BLaER1 (cell line): Measurements from ENCODE around the gene MON1B.

ENCODE experiments used
- H3K27ac ChIP-seq: shearing (Covaris generic); formaldehyde crosslinking; 2 replicates; pipeline ENCODE4 v1.8.1; 2022
- H3K27me3 ChIP-seq: shearing (Covaris generic); formaldehyde crosslinking; 2 replicates; pipeline ENCODE4 v1.8.1; 2022
- H3K36me3 ChIP-seq: shearing (Covaris generic); formaldehyde crosslinking; 2 replicates; pipeline ENCODE4 v1.8.1; 2022
- H3K4me1 ChIP-seq: shearing (Covaris generic); formaldehyde crosslinking; 2 replicates; pipeline ENCODE4 v1.8.1; 2022
- H3K4me2 ChIP-seq: shearing (Covaris generic); formaldehyde crosslinking; 2 replicates; pipeline ENCODE4 v1.8.1; 2022
- H3K4me3 ChIP-seq: shearing (Covaris generic); formaldehyde crosslinking; 2 replicates; pipeline ENCODE4 v1.8.1; 2022
- H3K9ac ChIP-seq: shearing (Covaris generic); formaldehyde crosslinking; 2 replicates; pipeline ENCODE4 v1.8.1; 2022
- H3K9me3 ChIP-seq: shearing (Covaris generic); formaldehyde crosslinking; 2 replicates; pipeline ENCODE4 v1.8.1; 2022
- H4K20me1 ChIP-seq: shearing (Covaris generic); formaldehyde crosslinking; 2 replicates; pipeline ENCODE4 v1.8.1; 2022
- Cebpa-rat ChIP-seq: shearing (Covaris generic); IDR thresholded peaks from 2 replicates; pipeline ENCODE4 v1.8.1; 2022

Gene MON1B

GRCh38 chr16:77194295-77195231, 3.6 kb downstream of the MON1B start:
- no peaks in the 10 kb centered on the region for H3K9me3 ChIP-seq
- no peak for TF ChIP-seq Cebpa-rat
- H4K20me1 ChIP-seq, result peaks cover 48% of the 10 kb centered on the region
- H3K9ac ChIP-seq, result no peak overlapping the region
- no peaks in the 10 kb centered on the region for H3K27me3 ChIP-seq
- H3K4me2 ChIP-seq, result no peak overlapping the region
- H3K27ac ChIP-seq, result no peak overlapping the region
- no peak overlapping the region for H3K4me3 ChIP-seq
- H3K36me3 ChIP-seq, result peaks cover 71% of the 10 kb centered on the region
- H3K4me1 ChIP-seq, result peaks cover 18% of the 10 kb centered on the region

- no peak overlapping the region for H3K4me2 ChIP-seq
- TF ChIP-seq Cebpa-rat, result no peak
- H3K4me3 ChIP-seq, result no peak overlapping the region
- H3K27me3 ChIP-seq, result no peaks in the 10 kb centered on the region
- no peaks in the 10 kb centered on the region for H3K9me3 ChIP-seq
- peaks cover 13% of the 10 kb centered on the region for H3K4me1 ChIP-seq
- H4K20me1 ChIP-seq, result peaks cover 48% of the 10 kb centered on the region
- peaks cover 77% of the 10 kb centered on the region for H3K36me3 ChIP-seq
- H3K9ac ChIP-seq, result no peak overlapping the region
- H3K27ac ChIP-seq, result no peak overlapping the region
Observed at GRCh38 chr16:77195411-77195810, 4.4 kb downstream of the MON1B start.

DNA sequence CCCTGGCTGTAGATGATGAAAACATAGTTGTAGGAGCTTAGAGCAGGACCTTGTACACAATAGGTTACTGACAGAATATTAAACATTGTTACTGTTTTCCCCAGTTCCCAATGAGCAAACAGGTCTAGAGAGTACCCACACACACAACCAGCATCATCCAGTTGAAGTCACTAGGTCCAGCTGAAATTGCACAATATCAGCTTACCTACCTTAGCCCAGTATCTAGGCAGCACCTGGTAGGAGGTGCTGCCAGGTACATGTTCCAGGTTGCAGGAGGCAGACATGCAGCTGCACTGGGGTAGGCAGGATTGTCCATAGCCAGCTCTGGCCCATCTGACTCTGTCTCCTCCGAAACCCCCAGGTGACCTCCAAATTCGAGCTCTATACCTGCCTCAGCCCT, 6.8 kb downstream of the MON1B start:
- peaks cover 85% of the 10 kb centered on the region for H3K36me3 ChIP-seq
- peaks cover 48% of the 10 kb centered on the region for H4K20me1 ChIP-seq
- H3K4me1 ChIP-seq, result peaks cover 2% of the 10 kb centered on the region
- no peak overlapping the region for H3K4me2 ChIP-seq
- no peak for TF ChIP-seq Cebpa-rat
- no peak overlapping the region for H3K9ac ChIP-seq
- H3K27ac ChIP-seq, result no peak overlapping the region
- no peak overlapping the region for H3K4me3 ChIP-seq
- no peaks in the 10 kb centered on the region for H3K9me3 ChIP-seq
- H3K27me3 ChIP-seq, result no peaks in the 10 kb centered on the region

- H3K4me2 ChIP-seq, result no peak within 1 kb of the TSS
- H3K27ac ChIP-seq, result no peak within 1 kb of the TSS
- H3K9ac ChIP-seq, result no peak within 1 kb of the TSS
- peaks cover 36% of the 10 kb centered on the region for H4K20me1 ChIP-seq
- no peaks in the 10 kb centered on the region for H3K4me1 ChIP-seq
- no peak for TF ChIP-seq Cebpa-rat
- no peak within 1 kb of the TSS for H3K4me3 ChIP-seq
- H3K9me3 ChIP-seq, result no peaks in the 10 kb centered on the region
- H3K27me3 ChIP-seq, result no peaks in the 10 kb centered on the region
- peaks cover 70% of the 10 kb centered on the region for H3K36me3 ChIP-seq
Observed at GRCh38 chr16:77199211-77199610, 8.2 kb downstream of the MON1B start, which contains the start of gene SYCE1L. Gene SYCE1L (plus strand): TSS chr16:77199408. CDS start chr16:77199452, 44 bp downstream.

- no peak for TF ChIP-seq Cebpa-rat
- H3K27me3 ChIP-seq, result no peaks in the 10 kb centered on the region
- peaks cover under 1% of the 10 kb centered on the region; the same call in 1 of the 2 replicates for H3K36me3 ChIP-seq
- H3K9ac ChIP-seq, result no peak overlapping the region
- H3K4me1 ChIP-seq, result peaks cover 10% of the 10 kb centered on the region
- 0 out of 2 replicates have a peak overlapping the region, but pooled peaks have one; percentile 3 for H3K4me2 ChIP-seq
- H3K27ac ChIP-seq, result no peak overlapping the region
- no peaks in the 10 kb centered on the region for H3K9me3 ChIP-seq
- no peak overlapping the region for H3K4me3 ChIP-seq
- no peaks in the 10 kb centered on the region for H4K20me1 ChIP-seq
Observed at GRCh38 chr16:77206533-77206932, 15.5 kb downstream of the MON1B start.

GRCh38 chr16:77207030-77207429, 16.0 kb downstream of the MON1B start:
- no peaks in the 10 kb centered on the region for H3K36me3 ChIP-seq
- no peak overlapping the region for H3K4me2 ChIP-seq
- no peaks in the 10 kb centered on the region for H3K9me3 ChIP-seq

DNA sequence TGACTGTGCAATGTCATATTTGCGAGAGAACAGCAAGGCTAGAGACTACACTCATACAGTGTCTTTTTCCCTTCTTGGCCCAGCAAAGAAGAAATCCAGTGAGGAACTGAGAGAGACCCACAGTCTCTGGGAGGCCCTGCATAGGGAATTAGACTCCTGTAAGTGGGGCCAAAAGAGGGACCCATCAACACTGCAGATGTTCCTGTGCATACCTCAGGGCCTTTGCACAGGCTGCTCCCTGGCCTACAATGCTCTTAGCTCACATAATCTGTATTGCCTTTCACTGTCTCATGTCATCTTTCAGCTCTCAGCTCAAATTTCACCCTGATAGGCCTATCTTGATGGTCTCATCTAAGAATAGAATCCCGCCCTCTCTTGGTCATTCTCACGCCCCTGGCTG, 17.4 kb downstream of the MON1B start:
- Histone ChIP-seq H3K4me2 (no peak overlapping the region), H3K4me1 (peaks cover 18% of the 10 kb centered on the region), H3K9me3 (no peaks in the 10 kb centered on the region), H4K20me1 (peaks cover 4% of the 10 kb centered on the region), H3K4me3 (no peak overlapping the region), H3K36me3 (no peaks in the 10 kb centered on the region), H3K27ac (no peak overlapping the region), H3K27me3 (no peaks in the 10 kb centered on the region), H3K9ac (no peak overlapping the region)
- TF ChIP-seq Cebpa-rat, result no peak

More at GRCh38 chr16:77207030-77207429, 16.0 kb downstream of the MON1B start:
- no peak overlapping the region for H3K9ac ChIP-seq
- no peak for TF ChIP-seq Cebpa-rat
- H3K4me1 ChIP-seq, result peaks cover 14% of the 10 kb centered on the region
- H4K20me1 ChIP-seq, result no peaks in the 10 kb centered on the region
- no peaks in the 10 kb centered on the region for H3K27me3 ChIP-seq
- H3K4me3 ChIP-seq, result no peak overlapping the region
- H3K27ac ChIP-seq, result no peak overlapping the region

- H4K20me1 ChIP-seq, result peaks cover 8% of the 10 kb centered on the region
- H3K36me3 ChIP-seq, result no peaks in the 10 kb centered on the region
- peak overlapping the region; percentile 91 for H3K9ac ChIP-seq
- no peaks in the 10 kb centered on the region for H3K9me3 ChIP-seq
- peaks cover 24% of the 10 kb centered on the region for H3K4me1 ChIP-seq
- no peaks in the 10 kb centered on the region for H3K27me3 ChIP-seq
- peak overlapping the region; percentile 88 for H3K4me3 ChIP-seq
- TF ChIP-seq Cebpa-rat, result no peak
- H3K4me2 ChIP-seq, result peak overlapping the region; percentile 84
- peak overlapping the region; percentile 94 for H3K27ac ChIP-seq
Observed at GRCh38 chr16:77211880-77212740, 21.1 kb downstream of the MON1B start.

DNA sequence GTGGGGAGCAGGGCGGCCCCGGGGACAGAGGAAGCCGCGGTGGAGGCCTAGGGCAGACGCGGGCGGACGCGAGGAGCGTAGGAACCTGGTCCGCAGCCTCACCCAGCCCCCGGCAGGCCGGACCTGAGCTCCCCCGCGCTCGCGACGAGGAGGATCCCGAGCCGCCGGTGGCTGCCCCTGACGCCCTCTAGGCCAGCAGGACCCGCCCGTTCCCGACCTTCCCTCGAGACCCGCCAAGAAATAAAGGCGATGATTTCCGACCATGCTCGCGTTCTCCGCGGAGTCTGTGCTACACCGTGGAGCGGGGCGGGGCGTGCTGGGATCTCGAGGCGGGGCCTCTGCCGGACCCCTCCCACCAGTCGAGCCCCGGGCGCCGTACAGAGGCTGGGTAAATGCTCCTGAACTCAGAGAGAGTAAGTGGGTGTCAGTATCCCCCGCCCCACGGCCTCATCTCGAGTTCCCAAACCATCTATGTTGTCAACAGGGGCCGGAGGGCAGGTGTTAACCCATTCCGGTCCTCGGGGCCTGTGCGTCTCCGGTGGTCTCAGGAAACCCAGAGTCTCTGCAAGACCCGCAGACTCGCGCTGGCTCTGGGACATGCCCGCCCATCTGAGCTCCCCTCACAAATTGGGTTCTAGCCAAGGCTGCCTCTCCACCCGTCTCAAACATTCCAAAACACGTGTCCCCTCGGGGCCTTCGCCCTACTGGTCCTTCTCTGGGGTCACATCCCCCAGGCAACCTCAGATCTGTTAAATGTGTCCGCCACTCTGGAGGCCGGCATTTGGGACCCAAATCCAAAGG, 22.0 kb downstream of the MON1B start:
- Histone ChIP-seq H4K20me1 (peaks cover 8% of the 10 kb centered on the region), H3K4me2 (peak overlapping the region; percentile 84), H3K4me3 (peak overlapping the region; percentile 88), H3K36me3 (no peaks in the 10 kb centered on the region), H3K27me3 (no peaks in the 10 kb centered on the region), H3K9me3 (no peaks in the 10 kb centered on the region), H3K4me1 (peaks cover 24% of the 10 kb centered on the region), H3K9ac (peak overlapping the region; percentile 91), H3K27ac (peak overlapping the region; percentile 94)
- TF ChIP-seq Cebpa-rat, result no peak
